NCI-H82 treated with DMSO at 0.1 percent for 48 hours (cell line): Measurements from ENCODE around the gene CERKL.

Source experiments
- DNase-seq: peaks from one replicate; lab custom pipeline; 2025; ENCODE audit not compliant: unreplicated experiment; lab: John Stamatoyannopoulos, UW

CERKL gene

DNA sequence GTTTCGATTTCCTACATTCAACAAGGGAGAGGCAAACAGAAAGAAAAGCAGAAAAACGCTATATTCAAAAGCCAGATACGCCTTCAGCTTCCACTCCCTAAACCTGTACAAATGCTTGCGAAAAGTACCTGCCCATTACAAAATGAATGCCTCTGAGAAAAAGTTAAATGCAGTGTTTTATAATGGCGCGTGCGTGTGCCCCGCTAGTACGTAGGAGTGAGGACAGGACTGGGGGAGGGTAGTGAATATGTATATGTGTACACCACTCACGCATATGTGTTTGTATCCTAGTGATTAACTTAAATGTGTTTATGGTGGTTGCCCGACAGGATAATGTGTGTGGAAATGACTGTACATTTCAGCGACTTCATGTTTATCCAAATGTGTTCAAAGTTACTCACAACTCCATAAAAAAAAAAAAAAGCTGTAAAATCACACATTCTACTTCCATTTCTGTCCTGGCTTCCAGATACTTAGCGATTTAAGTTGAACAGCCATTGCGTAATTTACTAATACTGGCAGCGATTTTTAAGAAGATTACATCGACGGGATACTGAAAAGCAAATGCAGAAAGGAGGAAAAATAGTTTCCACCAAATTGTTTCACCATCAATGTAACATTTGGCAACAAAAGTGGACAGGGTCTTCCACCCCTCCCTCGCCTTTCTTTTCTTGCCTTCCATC, 22.1 kb upstream of the CERKL start:
- no peak for DNase-seq

DNA sequence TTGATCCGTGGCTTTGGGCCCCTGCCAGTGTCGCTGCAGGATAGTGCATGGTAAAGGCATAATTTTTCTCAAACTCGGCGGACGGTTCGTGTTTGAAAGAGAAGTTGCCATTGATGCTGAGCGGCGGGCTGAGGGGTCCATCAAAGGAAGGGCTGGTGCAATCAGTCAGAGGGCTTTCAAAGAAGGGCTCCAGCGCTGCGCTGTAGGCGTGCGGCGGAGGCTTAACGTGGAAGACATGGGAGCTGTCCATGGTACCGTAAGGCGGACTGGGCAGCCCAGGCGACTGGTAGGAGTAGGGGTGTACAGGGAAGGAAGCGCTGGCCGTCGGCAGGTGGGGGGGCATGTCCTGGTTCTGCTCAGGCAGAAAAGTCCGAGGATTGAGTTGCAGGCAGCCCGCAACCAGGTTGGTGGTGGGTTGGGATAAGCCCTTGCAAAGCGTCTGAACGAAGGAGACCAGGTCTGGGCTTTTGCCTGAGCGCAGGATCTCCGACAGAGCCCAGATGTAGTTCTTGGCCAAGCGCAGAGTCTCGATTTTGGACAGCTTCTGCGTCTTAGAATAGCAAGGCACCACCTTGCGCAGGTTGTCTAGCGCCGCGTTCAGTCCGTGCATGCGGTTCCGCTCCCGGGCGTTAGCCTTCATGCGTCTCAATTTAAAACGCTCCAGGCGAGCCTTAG, 21.1 kb upstream of the CERKL start:
- no peak for DNase-seq

GRCh38 chr2:181675254-181675653, 18.3 kb upstream of the CERKL start:
- DNase-seq: peak; percentile 72

- no peak for DNase-seq
These were observed 17.6 kb upstream of the CERKL start for GRCh38 chr2:181674461-181674860.

GRCh38 chr2:181673173-181673572, 16.3 kb upstream of the CERKL start:
- DNase-seq: peak; percentile 62

DNA sequence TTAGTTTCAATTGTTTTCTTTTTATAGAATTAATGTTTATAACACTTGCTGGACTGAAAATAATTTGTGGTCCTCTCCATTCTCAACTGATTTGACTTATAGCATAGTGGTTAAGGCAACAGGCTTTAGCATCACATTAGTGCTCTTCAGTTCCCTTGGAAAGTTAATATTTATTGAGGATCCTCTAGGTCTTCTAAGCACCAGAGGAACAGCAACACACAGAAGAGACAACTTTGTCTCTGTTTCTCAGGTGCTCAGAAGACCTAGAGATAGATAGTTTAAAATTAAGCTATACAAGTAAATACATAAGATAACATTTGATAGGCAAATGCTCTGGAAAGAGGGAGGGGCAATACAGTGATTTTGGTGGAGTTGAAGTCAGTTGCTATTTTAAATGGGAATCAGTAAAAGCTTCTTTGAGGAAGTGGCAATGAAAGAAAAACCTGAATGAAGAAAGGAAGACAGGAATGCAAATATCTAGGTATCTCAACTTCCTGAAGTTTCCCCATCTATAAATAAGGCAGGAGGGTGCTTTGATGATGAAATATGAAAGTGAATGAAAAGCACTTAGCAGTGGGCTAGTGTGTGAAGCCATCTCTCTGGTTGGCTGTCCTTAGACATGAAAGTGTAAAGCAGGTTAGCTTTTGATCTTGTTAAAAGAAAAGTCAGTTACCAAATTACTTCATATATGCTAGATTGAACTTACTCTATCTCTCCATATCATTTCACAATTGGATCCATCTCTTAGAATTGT, 15.5 kb upstream of the CERKL start:
- no peak for DNase-seq

GRCh38 chr2:181670632-181671031, 13.7 kb upstream of the CERKL start:
- peak; percentile 88 for DNase-seq

DNA sequence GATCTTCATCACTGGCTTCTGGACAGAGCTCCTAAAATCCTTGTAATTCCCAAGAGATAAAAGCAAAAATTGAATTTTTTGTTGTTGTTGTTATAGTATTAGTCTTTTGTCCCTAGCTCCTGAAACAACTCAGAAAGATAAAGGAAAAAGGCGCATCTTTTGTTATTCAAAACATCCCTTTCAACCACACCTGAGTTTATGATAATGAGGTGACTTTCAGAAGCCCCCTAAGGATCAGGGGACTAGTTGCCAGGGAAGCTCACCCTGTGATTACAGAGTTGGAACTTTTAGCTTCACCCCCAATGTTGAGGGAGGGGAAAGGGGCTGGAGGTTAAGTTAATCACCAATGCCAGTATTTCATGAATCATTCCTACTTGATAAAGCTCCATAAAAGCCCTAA, 10.3 kb upstream of the CERKL start:
- no peak for DNase-seq

GRCh38 chr2:181662287-181662686, 5.4 kb upstream of the CERKL start:
- DNase-seq: no peak

GRCh38 chr2:181660181-181660580, 3.3 kb upstream of the CERKL start:
- DNase-seq: no peak

DNA sequence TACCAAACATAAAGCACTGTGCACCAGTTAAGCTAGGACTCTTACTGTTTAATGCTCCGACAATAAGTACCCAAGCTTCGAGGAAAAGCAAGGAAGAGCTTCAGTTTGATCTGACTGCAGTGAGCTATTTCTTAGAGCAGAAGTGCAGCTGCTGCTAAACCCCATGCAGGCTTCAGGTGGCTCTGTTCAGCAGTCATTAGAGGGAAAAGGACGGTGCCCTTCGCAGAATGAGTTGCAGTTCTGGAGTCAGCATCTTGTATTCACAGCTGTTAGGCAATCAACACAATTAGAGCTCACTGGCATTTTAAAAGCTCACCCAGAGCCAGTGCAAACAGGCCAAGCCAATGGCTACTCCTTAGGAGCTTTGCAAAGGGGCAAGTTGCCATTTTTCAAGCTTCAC, 1.5 kb upstream of the CERKL start:
- DNase-seq: no peak

DNA sequence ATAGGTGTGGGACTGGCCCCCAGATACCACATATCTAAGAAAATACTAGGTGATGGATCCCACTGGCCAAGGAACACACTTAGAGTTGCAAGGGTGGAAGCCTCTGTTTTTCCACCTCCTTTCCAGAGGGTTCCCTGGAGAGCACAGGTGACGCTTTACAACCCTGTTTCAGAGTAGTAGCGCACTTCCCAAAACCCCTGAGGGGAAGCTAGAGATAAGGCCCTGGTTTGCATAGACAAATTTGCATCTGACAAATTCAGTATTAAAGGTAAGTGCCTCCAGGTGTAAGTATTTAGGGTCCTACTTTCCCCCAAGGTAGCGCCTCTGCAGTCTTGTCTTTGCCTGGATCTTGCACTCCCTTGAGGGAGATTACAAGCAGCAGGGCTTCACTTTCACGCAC, 474 bp upstream of the CERKL start:
- DNase-seq: no peak

GRCh38 chr2:181655519-181655918, 1.4 kb downstream of the CERKL start:
- no peak for DNase-seq

DNA sequence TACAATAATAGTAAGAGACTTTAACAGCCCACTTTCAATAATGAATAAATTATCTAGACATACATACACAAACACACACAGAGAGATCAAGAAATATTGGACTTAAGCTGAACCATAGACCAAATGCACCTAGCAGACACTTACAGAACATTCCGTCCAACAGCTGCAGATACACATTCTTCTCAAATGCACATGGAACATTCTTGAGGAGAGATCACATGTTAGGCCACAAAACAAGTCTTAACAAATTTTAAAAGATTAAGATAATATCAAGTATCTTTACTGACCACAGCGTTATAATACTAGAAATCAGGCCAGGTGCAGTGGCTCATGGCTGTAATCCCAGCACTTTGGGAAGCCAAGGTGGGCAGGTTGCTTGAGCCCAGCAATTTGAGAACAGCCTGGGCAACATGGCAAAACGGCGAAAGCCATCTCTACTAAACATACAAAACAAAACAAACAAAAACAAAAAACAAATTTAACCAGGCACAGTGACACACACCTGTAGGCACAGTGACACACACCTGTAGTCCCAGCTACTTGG, 7.4 kb downstream of the CERKL start:
- DNase-seq: no peak

- no peak for DNase-seq
These were observed 8.3 kb downstream of the CERKL start for GRCh38 chr2:181648478-181649155.

DNA sequence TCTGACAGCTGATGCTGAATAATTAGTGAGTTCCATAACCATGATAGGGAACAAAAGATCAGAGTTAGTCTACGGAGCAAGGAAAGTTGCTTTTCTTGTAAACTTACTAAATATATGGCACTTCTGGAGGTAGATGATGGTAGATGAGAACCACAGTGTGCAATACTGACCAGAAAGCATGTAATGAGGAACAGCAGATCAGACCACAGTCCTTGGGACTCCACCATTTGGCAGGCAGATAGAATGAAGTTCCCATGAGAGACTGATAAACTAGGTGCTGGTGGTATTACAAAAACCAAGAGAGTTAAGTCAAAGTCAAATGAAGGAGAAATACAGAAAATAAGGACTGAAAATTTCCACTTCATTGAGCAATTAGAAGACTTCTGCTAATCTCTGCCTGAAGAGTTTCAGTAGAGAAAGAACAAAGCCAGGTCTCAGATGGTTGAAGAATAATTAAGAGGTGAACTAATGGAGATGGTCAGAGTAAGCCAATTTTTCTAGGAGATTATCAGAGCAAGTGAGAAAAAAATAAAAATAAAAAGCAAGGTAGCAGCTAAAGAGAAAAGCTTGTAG, 10.4 kb downstream of the CERKL start:
- DNase-seq: no peak

GRCh38 chr2:181643151-181643550, 13.8 kb downstream of the CERKL start:
- peak; percentile 80 for DNase-seq

DNA sequence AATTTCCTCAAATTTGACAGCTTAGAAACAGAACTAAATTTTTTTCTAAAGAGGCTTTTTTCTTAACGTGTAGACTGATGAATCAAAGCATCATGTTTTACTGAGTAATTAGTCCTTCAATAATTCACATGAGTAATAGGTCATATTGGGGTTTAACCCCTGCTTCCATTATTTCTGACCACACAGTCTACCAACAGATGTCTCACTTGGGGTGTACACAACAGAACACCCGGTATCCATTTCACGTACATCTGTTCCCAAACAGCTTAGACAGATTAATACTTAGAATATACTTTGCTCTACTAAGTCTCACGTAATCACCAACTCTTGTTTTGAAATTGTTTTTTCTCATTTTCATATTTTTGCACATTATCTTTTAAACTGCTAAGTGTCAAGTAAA, 14.8 kb downstream of the CERKL start:
- peak; percentile 97 for DNase-seq

DNA sequence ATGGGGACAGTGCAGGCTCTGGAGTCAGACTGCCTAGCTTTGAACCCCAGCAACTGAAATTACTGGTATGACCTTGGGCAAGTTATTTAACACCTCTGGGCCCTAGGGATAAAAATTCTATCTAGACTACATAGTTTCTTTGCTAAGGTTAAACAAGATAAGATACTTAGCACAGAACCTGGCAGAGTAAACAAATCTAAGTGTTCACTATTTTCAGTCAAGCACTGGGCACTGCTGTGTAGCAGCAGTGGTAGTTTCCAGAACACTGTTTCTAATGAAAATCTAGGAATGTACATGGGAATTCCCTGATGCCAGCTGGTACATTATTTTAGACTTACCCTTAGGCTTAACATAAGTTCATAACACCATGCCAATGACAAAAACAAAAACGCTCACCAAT, 17.2 kb downstream of the CERKL start:
- no peak for DNase-seq

GRCh38 chr2:181632733-181633401, 24.0 kb downstream of the CERKL start:
- DNase-seq: peak; percentile 77
